Testis (tissue), 2 donors: ENCODE results near the gene MAN2A1.

Source experiments
- POLR2A ChIP-seq: fragments of 450-650 bp; IDR thresholded peaks from one replicate; pipeline ENCODE4 v1.6.1; 2017; ENCODE audit warnings: antibody characterized with exemption, mild to moderate bottlenecking, moderate library complexity
- TF ChIP-seq, protein P1 (sequence below), 3 experiments: fragments of 450-650 bp in 2 of 3; fragments of 200-600 bp in 1 of 3; sonication (generic) in 1 of 3; IDR thresholded peaks; one replicate each; pipeline ENCODE4 v1.5.1; 2016 to 2019; ENCODE audit warnings: antibody characterized with exemption in 3 of 3, mild to moderate bottlenecking in 2 of 3, moderate library complexity in 1 of 3

DNA sequence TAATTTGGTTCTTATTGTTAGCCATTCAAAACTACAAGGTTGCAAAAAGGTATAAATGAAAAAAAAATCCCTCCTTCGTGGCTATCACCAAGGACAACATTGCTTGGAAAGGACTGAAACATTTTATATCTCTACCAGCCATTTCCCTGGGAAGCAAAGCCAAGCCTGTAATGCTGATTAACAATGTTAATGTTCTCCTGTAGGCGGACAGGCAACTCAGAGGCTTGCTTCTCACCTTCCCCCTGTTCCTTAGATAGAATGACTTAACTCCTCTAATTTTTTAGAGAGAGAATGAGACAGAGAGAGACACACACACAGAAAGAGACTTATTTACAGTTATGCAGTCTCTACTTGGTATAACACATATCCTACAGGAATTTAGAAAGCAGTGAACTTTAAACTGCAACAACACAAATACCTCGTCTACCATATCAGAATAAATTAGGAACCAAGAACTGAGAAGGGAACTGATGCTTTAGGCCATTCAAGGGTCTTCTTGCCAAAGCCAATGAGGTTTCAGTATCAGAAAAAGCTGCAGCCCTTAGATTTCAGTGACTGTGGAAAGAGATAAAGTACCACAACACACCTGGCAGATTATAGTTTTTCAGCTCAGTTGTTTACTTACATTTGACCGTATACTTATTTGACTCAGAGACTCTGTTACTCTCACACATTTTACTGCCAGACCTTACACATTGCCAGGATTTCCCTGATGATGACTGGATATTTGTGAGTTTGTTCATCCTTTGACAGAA is 20.9 kb upstream of the MAN2A1 start:
- TF ChIP-seq, protein P1, sequence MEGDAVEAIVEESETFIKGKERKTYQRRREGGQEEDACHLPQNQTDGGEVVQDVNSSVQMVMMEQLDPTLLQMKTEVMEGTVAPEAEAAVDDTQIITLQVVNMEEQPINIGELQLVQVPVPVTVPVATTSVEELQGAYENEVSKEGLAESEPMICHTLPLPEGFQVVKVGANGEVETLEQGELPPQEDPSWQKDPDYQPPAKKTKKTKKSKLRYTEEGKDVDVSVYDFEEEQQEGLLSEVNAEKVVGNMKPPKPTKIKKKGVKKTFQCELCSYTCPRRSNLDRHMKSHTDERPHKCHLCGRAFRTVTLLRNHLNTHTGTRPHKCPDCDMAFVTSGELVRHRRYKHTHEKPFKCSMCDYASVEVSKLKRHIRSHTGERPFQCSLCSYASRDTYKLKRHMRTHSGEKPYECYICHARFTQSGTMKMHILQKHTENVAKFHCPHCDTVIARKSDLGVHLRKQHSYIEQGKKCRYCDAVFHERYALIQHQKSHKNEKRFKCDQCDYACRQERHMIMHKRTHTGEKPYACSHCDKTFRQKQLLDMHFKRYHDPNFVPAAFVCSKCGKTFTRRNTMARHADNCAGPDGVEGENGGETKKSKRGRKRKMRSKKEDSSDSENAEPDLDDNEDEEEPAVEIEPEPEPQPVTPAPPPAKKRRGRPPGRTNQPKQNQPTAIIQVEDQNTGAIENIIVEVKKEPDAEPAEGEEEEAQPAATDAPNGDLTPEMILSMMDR (IDR thresholded peaks at IDR 0.05) = no peak
- TF ChIP-seq POLR2A = no peak
